ENCODE results near the gene DEPDC7. TPM values are rescaled to one million over a fixed set of nuclear protein-coding genes. Genes with fewer than 3 reads are reported as not detected.
A peak's percentile ranks its signal among the peaks of the same experiment; 100 is the strongest.
"Not testable (repeated sequence)": the region's sequence is repeated elsewhere in the genome, so short reads cannot be mapped to it uniquely, and the experiment has no call there.

DEPDC7 gene
- total RNA-seq, 2 experiments from 2014 or later: 1.6 TPM

DNA sequence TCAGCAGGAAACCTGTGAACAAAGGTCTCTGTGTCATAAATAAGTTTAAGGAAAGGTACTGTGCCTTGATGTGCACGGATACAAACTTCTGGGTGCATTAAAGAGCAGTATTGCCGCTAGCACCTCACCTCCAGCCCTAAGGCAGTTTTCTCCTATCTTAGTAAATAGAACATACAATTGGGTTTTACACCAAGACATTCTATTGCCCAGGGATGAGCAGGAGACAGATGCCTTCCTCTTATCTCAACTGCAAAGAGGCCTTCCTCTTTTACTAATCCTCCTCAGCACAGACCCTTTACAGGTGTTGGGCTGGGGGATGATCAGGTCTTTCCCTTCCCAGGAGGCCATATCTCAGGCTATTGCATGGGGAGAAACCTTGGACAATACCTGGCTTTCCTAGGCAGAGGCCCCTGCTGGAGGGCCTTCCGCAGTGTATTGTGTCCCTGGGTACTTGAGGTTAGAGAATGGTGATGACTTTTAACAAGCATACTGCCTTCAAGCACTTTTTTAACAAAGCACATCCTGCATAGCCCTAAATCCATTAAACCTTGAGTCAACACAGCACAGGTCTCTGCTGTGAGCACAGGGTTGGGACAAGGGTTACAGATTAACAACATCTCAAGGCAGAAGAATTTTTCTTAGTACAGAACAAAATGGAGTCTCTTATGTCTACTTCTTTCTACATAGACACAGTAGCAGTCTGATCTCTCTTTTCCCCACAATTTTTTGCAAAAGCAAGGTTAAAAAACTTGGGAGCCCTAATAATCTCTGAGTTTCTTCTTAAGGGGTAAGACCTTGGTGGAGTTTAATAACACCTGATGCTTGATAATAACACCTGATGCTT is 34.1 kb downstream of the DEPDC7 start:
- POLR2A ChIA-PET, H3K4me1 Mint-ChIP-seq, H3K9me3 Mint-ChIP-seq, H3K27me3 Mint-ChIP-seq, H3K27ac Mint-ChIP-seq, H3K4me3 Mint-ChIP-seq, DNase-seq, CTCF ChIA-PET: not testable (repeated sequence)
- peaks cover 23% of the 10 kb centered on the region for H3K36me3 Mint-ChIP-seq (ENCODE audit: low read depth)

DNA sequence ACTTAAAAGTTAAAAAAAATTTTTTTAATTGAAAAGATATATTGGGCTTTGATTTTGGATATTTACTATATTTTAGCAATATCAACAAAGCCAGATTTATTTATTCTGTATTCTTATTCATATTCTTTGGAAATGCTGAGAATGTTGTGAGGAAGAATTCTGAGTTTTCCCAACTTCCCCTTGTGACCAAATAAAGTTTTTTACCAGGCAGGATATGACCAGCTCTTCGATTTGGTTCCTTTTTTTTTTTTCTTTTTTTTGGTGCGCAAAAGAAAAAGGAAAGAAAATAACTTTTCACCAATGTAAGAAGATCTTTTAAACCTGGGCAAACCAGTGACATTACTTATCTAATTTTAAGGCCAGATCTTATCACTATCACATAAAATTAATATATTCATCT is 36.6 kb downstream of the DEPDC7 start:
- Mint-ChIP-seq H3K27ac (no peak overlapping the region), H3K36me3 (ENCODE audit: low read depth) (peaks cover 23% of the 10 kb centered on the region), H3K4me3 (no peak overlapping the region), H3K9me3 (no peaks in the 10 kb centered on the region), H3K27me3 (no peaks in the 10 kb centered on the region), H3K4me1 (no peaks in the 10 kb centered on the region)
- ChIA-PET POLR2A (no interaction called here), CTCF (interaction anchor here (0.6 kb wide), 1 partner anchor 137 kb away, joined by 3 read pairs; no protein-coding TSS in a partner anchor)
- DNase-seq: no peak

DNA sequence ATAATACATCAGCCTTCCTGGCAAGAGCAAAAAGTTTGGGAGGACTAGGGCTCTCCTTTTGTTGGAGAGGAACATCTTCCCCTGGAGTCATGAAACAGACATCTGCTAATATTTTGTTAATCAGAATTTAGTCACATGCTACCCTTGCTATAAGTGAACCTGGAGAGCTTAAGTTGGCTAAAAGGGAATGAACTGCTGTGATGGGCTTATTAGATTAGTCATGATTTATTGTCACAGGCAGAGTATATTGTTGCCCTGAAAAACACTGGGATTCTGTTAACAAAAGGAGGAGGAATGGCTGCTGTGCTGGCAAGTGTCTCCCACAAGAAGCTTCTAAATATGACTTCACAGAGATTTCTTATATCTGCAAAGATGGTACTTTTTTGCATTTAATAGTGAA is 39.7 kb downstream of the DEPDC7 start:
- H3K36me3 Mint-ChIP-seq (ENCODE audit: low read depth): peaks cover 33% of the 10 kb centered on the region
- CTCF ChIA-PET: interaction anchor here (0.6 to 2.4 kb wide), 6 partner anchors 8 to 586 kb away, joined by 3 to 8 read pairs (median 3); partner anchors contain the start of gene TCP11L1
- H3K9me3 Mint-ChIP-seq: no peaks in the 10 kb centered on the region
- no peak for DNase-seq
- H3K27me3 Mint-ChIP-seq: no peaks in the 10 kb centered on the region
- H3K4me1 Mint-ChIP-seq: peaks cover 8% of the 10 kb centered on the region
- no peak overlapping the region for H3K4me3 Mint-ChIP-seq
- H3K27ac Mint-ChIP-seq: no peak overlapping the region
- POLR2A ChIA-PET: no interaction called here

DNA sequence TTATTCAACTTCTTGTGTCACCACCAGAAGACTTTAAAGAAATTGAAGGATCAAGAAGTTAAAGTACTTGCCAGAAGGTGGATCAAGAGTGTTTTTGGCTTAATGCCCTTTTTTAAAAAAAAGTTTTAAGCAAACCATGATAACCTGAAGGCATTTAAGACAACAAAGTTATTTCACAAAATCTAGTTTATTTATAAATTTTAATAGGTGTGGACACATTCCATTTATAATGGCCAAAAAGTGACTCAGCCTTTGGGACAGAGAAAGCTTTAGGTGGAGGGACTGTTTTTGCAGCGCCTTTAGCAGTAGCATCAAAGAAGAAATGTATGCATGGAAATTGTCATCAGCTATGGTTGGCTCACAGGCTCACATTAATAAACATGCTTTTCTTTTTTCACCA is 41.6 kb downstream of the DEPDC7 start:
- ChIA-PET CTCF (interaction anchor here (0.6 kb wide), 1 partner anchor 63 kb away, joined by 3 read pairs; no protein-coding TSS in a partner anchor), POLR2A (no interaction called here)
- peaks cover 37% of the 10 kb centered on the region for H3K36me3 Mint-ChIP-seq (ENCODE audit: low read depth)
- no peaks in the 10 kb centered on the region for H3K27me3 Mint-ChIP-seq
- no peak overlapping the region for H3K4me3 Mint-ChIP-seq
- no peak for DNase-seq
- no peaks in the 10 kb centered on the region for H3K9me3 Mint-ChIP-seq
- peaks cover 14% of the 10 kb centered on the region for H3K4me1 Mint-ChIP-seq
- H3K27ac Mint-ChIP-seq: no peak overlapping the region

DNA sequence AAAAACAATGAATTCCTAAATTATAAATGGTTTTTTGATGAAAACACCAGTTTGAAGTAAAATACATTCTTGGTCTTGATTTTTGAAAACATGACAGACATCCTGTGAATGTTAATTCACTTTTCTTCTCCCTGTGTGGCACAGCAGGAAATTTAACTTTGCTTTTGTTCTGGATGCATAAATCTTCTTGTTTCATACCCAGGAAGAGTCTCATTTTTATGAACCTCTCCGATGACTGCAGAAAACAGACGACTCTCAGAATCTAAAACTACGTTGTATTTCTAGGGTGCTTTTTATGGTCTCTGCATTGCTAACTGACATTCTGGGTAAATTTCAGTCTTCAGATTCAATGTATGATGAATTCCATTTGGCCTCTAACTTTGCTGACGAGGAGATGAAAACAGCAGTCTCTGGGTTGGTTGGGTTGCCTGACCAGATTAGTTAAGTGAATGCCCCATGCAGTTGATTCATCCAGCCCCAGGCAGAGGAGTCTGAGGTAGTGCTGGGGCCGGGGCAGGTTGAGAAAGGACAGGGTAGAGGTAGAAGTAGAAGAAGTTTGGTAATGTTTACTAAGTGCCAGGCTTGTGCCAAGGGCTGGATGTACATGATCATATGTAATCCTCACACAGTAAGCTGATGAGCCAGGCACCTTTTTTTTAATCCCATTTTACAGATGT is 43.8 kb downstream of the DEPDC7 start:
- H3K27ac Mint-ChIP-seq: no peak overlapping the region
- peaks cover 47% of the 10 kb centered on the region for H3K36me3 Mint-ChIP-seq (ENCODE audit: low read depth)
- no peak overlapping the region for H3K4me3 Mint-ChIP-seq
- DNase-seq: no peak
- peaks cover 36% of the 10 kb centered on the region for H3K4me1 Mint-ChIP-seq
- H3K27me3 Mint-ChIP-seq: no peaks in the 10 kb centered on the region
- no peaks in the 10 kb centered on the region for H3K9me3 Mint-ChIP-seq
- POLR2A ChIA-PET: no interaction called here
- CTCF ChIA-PET: no interaction called here

DNA sequence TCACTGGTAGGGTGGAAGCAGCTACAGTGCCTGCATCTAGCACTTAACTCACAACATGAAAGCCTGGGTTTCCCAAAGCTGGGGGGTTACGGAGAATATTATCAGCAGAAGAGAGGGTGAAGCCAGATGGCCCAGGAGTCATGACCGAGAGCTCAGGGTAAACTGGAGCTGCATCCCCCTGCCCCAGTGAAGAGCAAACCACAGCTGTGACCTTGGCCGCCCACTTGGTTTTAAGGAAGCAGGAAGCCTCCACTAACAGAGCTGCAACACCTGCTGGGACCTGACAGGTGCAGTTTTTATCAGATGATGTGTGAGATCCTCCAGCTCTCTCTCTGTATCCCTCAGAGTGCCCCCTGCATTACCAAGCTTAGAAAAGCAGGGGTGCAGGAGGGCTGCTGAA is 44.6 kb downstream of the DEPDC7 start:
- peaks cover 44% of the 10 kb centered on the region for H3K4me1 Mint-ChIP-seq
- H3K4me3 Mint-ChIP-seq: no peak overlapping the region
- H3K27me3 Mint-ChIP-seq: no peaks in the 10 kb centered on the region
- H3K27ac Mint-ChIP-seq: no peak overlapping the region
- ChIA-PET POLR2A (no interaction called here), CTCF (interaction anchor here (0.6 to 0.8 kb wide), 3 partner anchors 9 to 48 kb away, joined by 3 to 7 read pairs (median 4); no protein-coding TSS in a partner anchor)
- no peak for DNase-seq
- no peaks in the 10 kb centered on the region for H3K9me3 Mint-ChIP-seq
- peaks cover 44% of the 10 kb centered on the region for H3K36me3 Mint-ChIP-seq (ENCODE audit: low read depth)

DNA sequence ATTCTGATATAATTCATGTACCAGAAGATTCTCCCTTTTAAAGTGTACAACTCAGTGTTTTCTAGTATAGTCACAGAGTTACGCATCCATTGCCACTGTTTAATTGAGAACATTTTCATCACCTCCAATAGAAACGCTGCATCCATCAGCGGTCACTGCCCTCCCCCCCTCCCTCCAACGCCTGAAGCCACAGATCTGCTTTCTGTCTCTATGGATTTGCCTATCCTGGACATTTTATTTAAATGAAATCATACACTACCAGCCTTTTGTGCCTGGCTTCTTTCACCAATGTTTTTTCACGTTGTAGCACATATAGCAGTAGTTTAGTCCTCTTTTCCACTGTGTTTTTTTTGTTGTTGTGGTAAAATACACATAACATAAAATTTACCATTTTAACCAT is 46.5 kb downstream of the DEPDC7 start:
- ChIA-PET CTCF (interaction anchor here (0.5 to 1.6 kb wide), 4 partner anchors 12 to 280 kb away, joined by 3 read pairs; no protein-coding TSS in a partner anchor), POLR2A (no interaction called here)
- no peak overlapping the region for H3K27ac Mint-ChIP-seq
- no peak for DNase-seq
- peaks cover 46% of the 10 kb centered on the region for H3K4me1 Mint-ChIP-seq
- no peak overlapping the region for H3K4me3 Mint-ChIP-seq
- no peaks in the 10 kb centered on the region for H3K27me3 Mint-ChIP-seq
- H3K9me3 Mint-ChIP-seq: no peaks in the 10 kb centered on the region
- H3K36me3 Mint-ChIP-seq (ENCODE audit: low read depth): peaks cover 41% of the 10 kb centered on the region

DNA sequence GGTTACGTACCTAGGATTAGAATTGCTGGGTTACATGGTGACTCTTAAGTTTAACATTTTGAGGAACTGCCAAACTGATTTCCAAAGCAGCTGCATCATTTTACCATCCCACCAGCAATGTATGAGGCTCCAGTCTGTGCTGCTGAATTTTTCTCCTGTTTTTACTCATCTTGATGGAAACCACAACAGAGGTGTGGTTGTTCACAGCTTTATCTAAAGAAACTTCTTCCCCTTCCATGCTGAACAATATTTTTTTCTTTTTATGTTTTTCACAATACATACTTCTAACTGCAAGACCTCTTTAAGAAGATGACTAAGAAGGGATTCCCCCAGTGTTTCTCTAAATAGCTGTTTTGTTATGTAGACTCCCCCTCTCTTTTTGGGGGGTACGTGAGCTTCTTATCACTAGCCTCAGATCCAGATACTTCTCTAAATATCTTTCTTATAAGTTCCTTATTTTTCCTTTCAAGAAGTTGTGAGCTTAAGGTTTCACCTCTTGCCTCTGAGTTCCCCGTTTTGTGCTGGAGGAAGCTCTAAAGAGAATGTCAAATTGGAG is 47.7 kb downstream of the DEPDC7 start:
- Mint-ChIP-seq H3K36me3 (ENCODE audit: low read depth) (peaks cover 35% of the 10 kb centered on the region), H3K9me3 (no peaks in the 10 kb centered on the region), H3K27ac (peak overlapping the region; percentile 27), H3K4me3 (no peak overlapping the region), H3K27me3 (no peaks in the 10 kb centered on the region), H3K4me1 (peaks cover 46% of the 10 kb centered on the region)
- DNase-seq: peak; percentile 12
- ChIA-PET CTCF (interaction anchor here (0.7 to 4.2 kb wide), 7 partner anchors 8 to 176 kb away, joined by 3 to 24 read pairs (median 3); partner anchors contain the start of gene CSTF3), POLR2A (no interaction called here)

DNA sequence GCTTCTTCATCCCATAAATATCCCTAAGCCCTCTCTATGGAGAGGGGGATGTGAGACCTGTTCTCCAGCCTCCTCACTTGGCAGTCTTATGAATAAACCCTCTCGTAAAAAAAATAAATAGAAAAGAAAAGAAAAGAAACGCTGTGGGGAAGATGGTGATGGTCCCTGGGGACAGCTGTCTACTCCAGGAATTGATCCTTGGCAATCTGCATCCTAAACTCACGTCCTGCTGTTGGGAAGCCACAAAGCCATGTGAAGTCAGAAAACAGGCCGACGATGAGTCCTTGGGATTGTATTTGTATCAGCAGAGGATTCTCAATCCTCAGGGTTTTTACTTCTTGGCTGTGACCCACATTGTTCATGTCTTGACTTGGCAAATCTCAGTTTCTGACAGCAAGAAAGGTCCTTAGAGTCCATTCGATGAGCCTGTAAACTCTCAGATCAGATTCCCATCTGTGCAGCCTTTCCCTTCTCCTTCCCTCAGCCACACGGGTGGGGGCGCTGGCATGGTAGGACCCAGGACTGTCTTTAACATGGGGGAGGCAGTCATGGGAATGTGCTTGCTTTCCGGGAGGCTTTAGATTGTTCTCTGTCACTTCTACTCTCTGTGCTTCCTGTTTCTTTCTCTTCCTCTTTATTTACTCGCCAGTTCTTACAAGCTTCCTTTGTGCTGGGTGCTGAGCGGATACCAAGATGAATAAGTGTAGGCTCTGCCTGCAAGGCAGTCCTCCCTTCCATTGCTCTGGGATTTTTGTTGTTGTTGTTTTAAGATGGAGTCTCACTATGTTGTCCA is 48.6 kb downstream of the DEPDC7 start:
- Mint-ChIP-seq H3K4me3 (no peak overlapping the region), H3K27ac (no peak overlapping the region), H3K9me3 (no peaks in the 10 kb centered on the region), H3K4me1 (peaks cover 42% of the 10 kb centered on the region), H3K27me3 (no peaks in the 10 kb centered on the region), H3K36me3 (ENCODE audit: low read depth) (peaks cover 34% of the 10 kb centered on the region)
- no peak for DNase-seq
- POLR2A ChIA-PET: interaction anchor here (0.7 kb wide), 1 partner anchor 29 kb away, joined by 3 read pairs; no protein-coding TSS in a partner anchor
- CTCF ChIA-PET: interaction anchor here (1.0 to 4.2 kb wide), 11 partner anchors 8 to 177 kb away, joined by 3 to 24 read pairs (median 4); partner anchors contain the start of genes CSTF3 and TCP11L1

DNA sequence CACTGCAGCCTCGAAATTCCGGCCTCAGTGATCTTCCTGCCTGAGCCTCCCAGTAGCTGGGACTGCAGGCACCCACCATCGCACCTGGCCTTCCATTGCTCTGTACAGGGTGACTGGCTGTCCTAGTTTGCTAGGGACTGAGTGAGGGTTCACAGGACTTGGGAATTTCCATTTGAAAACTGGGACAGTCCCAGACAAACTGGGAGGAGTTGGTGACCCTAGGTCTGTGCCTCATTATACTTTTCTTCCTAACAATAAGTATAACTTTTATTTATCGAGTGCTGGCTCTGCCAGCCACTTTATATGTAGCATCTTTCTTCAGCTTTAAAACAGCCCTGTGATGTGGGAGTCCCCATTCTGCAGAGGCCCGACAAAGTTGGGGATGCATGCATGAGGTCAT is 49.2 kb downstream of the DEPDC7 start:
- Mint-ChIP-seq H3K4me1 (peaks cover 40% of the 10 kb centered on the region), H3K27ac (no peak overlapping the region), H3K9me3 (no peaks in the 10 kb centered on the region), H3K36me3 (ENCODE audit: low read depth) (peaks cover 28% of the 10 kb centered on the region), H3K4me3 (no peak overlapping the region), H3K27me3 (no peaks in the 10 kb centered on the region)
- ChIA-PET CTCF (interaction anchor here (0.6 to 4.2 kb wide), 15 partner anchors 9 to 170 kb away, joined by 3 to 24 read pairs (median 4); partner anchors contain the start of gene TCP11L1), POLR2A (interaction anchor here (0.7 kb wide), 1 partner anchor 30 kb away, joined by 3 read pairs; no protein-coding TSS in a partner anchor)
- DNase-seq: no peak

DNA sequence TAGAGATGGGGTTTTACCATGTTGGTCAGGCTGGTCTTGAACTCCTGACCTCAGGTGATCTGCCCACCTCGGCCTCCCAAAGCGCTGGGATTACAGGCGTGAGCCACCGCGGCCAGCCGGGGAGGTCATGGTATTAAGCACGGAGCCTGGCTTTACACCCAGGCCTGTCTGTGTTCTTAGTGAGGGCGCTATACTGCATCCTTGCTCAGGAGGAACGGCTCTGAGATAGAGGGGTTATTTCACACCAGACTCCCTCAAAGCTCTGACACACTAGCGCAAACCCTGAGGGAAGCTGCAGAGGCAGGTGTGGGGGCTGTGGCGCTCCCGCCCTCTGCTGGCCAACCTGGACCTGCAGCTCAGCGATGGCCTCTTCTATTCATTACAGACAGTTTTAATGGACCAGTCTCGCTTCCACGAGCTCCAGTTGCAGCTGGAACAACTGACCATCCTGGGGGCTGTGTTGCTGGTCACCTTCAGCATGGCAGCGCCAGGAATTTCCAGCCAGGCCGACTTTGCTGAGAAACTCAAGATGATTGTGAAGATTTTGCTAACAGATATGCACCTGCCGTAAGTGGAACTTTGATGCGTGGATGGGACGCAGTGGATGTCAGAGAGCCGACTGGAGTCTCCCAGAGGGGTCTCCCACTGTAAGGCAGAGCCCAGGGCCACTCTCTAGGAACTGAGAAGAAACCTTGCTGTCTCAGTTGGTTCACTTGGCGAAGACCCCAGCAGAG is 49.9 kb downstream of the DEPDC7 start:
- Mint-ChIP-seq H3K9me3 (no peaks in the 10 kb centered on the region), H3K36me3 (ENCODE audit: low read depth) (peaks cover 24% of the 10 kb centered on the region), H3K4me1 (peaks cover 36% of the 10 kb centered on the region), H3K4me3 (no peak overlapping the region), H3K27ac (no peak overlapping the region), H3K27me3 (no peaks in the 10 kb centered on the region)
- ChIA-PET CTCF (interaction anchor here (0.6 to 4.2 kb wide), 17 partner anchors 10 to 171 kb away, joined by 3 to 24 read pairs (median 4); partner anchors contain the start of gene TCP11L1), POLR2A (no interaction called here)
- peak; percentile 76 for DNase-seq

DNA sequence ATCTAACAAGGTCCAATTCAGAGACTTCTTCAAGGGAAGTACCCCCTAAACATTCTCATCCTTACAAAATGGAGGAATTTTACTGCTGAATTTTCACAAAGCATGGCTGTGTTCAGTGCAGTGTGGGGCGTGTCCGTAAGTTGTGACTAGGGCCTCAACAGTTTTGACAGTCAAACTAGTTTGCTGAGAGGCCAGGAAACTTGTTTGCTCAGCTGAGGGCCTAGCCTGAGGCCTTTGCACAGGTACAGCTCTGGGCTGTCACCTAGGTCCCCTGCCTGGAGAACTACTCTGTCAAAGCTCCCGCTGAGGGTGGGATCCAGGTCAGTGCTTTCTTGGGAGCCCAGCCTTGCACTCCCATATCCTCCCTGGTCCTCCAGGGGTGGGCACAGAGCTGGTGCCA is 51.6 kb downstream of the DEPDC7 start:
- Mint-ChIP-seq H3K27me3 (no peaks in the 10 kb centered on the region), H3K4me3 (no peak overlapping the region), H3K27ac (no peak overlapping the region), H3K4me1 (peaks cover 32% of the 10 kb centered on the region), H3K9me3 (no peaks in the 10 kb centered on the region), H3K36me3 (ENCODE audit: low read depth) (peaks cover 28% of the 10 kb centered on the region)
- DNase-seq: no peak
- ChIA-PET POLR2A (no interaction called here), CTCF (no interaction called here)

Data from activated CD4-positive, alpha-beta T cell treated with anti-CD3 and anti-CD28 coated beads, Interleukin-2, amount 10 ng/mL, durations not matched to agents 7 days and 5 days (primary cell).